Measurements from ENCODE around the gene PCK2. TPM values are rescaled to one million over a fixed set of nuclear protein-coding genes. Genes with fewer than 3 reads are reported as not detected.

PCK2 gene
- total and polyA plus RNA-seq, 4 donors: 3.9 to 7.0 (median 5.8) TPM

DNA sequence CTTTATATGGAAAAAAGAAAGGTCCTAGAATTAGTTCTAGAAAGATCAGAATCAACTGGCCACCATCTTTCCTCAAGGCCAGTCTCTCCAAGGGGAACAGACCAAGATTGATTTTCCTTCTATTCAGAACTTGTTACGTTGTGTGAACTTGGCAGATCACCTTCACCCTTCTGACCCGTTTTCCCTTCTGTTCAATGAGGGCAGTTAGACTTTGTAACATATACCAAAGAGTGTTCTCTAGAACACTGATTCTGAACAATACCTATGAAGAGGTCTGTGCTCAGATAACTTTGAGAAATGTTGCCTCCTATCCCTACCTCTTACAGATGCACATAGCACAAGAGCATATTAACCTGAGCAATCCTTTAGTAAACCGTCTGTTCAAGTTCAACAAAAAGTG, 10.6 kb upstream of the PCK2 start:
- Histone ChIP-seq H3K4me1 (ENCODE audit: control insufficient read depth, insufficient read depth, low read length) (peaks cover 32% of the 10 kb centered on the region), H3K27me3 (ENCODE audit: control insufficient read depth, insufficient read depth, low read length) (peaks cover 8% of the 10 kb centered on the region), H3K27ac (ENCODE audit: low read depth, low read length) (no peak overlapping the region), H3K9me3 (ENCODE audit: control insufficient read depth, insufficient read depth, low read length) (no peaks in the 10 kb centered on the region), H3K4me3 (ENCODE audit: low read depth, low read length) (no peak overlapping the region), H3K36me3 (ENCODE audit: control insufficient read depth, insufficient read depth, low read length) (no peaks in the 10 kb centered on the region)
- no peak for DNase-seq (ENCODE audit: low read depth in 4 of 6, low spot score in 6 of 6)
- 66% methylated on average over 2 of the region's 3 CpGs for WGBS (ENCODE audit: insufficient coverage)

DNA sequence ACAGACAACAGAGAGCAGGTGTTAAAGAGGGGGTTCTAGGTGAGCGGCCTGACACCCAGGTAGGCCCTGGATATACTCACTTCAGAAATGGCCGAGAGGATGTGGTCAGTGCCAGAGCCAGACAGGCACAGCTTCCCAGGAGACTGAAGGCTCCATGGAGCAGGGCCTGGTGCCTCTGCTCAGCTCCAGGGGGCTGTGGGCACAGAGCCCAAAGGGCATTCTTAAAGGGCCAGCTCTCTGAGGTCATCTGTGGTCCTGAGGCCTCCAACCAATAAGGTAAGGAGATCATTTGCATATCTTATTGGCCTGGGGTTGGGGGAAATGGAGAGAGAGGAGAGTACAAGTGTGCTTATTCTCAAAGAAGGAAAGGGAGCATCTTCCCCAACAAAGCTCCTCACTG, 9.7 kb upstream of the PCK2 start:
- H3K4me3 ChIP-seq (ENCODE audit: low read depth, low read length): no peak overlapping the region
- WGBS (ENCODE audit: insufficient coverage): 80% methylated on average over 2 of the region's 2 CpGs
- peaks cover 8% of the 10 kb centered on the region for H3K27me3 ChIP-seq (ENCODE audit: control insufficient read depth, insufficient read depth, low read length)
- H3K4me1 ChIP-seq (ENCODE audit: control insufficient read depth, insufficient read depth, low read length): peaks cover 29% of the 10 kb centered on the region
- no peaks in the 10 kb centered on the region for H3K36me3 ChIP-seq (ENCODE audit: control insufficient read depth, insufficient read depth, low read length)
- no peaks in the 10 kb centered on the region for H3K9me3 ChIP-seq (ENCODE audit: control insufficient read depth, insufficient read depth, low read length)
- H3K27ac ChIP-seq (ENCODE audit: low read depth, low read length): no peak overlapping the region
- no peak for DNase-seq (ENCODE audit: low read depth in 4 of 6, low spot score in 6 of 6)

DNA sequence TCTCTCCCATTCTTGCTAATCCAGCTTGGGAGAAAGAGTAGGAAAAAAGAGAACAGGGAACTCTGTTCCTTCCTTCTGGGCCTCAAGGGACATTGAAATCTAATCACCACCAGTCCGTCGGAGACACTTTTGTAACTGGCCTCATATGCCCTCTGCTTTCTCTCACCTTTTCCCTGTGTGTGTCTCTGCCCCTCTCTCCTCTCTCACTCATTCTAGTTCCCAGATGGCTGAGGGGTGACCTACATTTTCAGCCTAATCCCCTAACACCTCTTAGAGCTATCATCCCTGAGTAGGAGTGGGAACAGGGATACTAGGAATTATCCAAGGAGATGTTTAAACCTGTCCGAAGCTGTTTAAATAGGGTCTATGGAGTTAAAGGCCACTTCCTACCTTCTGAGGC, 8.9 kb upstream of the PCK2 start:
- H3K36me3 ChIP-seq (ENCODE audit: control insufficient read depth, insufficient read depth, low read length): no peaks in the 10 kb centered on the region
- H3K4me3 ChIP-seq (ENCODE audit: low read depth, low read length): no peak overlapping the region
- H3K4me1 ChIP-seq (ENCODE audit: control insufficient read depth, insufficient read depth, low read length): peaks cover 22% of the 10 kb centered on the region
- H3K9me3 ChIP-seq (ENCODE audit: control insufficient read depth, insufficient read depth, low read length): no peaks in the 10 kb centered on the region
- DNase-seq (ENCODE audit: low read depth in 4 of 6, low spot score in 6 of 6): no peak
- WGBS (ENCODE audit: insufficient coverage): 88% methylated on average over 2 of the region's 3 CpGs
- H3K27me3 ChIP-seq (ENCODE audit: control insufficient read depth, insufficient read depth, low read length): peaks cover 8% of the 10 kb centered on the region
- no peak overlapping the region for H3K27ac ChIP-seq (ENCODE audit: low read depth, low read length)

DNA sequence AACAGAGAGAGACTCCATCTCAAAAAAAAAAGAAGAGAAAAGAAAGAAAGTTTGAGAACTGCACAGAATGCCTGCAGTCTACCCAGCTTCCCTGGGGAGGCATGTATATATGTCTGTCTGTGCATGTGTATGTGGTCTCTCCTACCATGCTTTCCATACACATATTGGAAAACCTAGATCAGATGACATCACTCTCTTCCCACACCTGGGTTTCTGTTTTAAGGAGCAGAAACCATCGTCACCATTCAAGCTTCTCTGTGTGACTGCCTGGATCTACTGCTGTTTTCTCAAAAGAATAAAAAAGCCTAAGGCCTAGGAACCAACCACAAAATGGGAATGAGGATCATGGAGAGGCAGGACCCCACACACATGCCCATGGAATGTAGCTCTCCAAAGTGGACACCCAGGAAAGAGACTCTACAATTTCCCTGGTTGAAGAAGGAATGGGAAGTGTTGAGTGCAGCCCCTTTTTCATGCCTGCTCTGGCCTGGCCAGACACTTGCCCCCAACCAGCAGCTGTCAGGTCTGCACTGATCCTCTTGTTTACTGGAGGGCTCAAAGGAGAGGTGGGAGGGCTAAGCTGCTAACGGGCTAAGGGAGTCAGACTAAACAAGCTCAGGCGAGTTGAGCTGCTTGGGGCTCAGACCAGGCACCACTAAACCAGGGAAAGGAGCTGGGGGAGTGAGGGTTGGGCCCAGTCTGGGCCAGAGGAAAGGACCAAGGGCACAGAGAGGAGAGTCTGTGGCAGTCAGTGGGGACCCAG, 7.7 kb upstream of the PCK2 start:
- WGBS (ENCODE audit: insufficient coverage): 58% methylated on average over 2 of the region's 3 CpGs
- DNase-seq (ENCODE audit: low read depth in 4 of 6, low spot score in 6 of 6): no peak
- H3K27me3 ChIP-seq (ENCODE audit: control insufficient read depth, insufficient read depth, low read length): peaks cover 8% of the 10 kb centered on the region
- no peak overlapping the region for H3K4me3 ChIP-seq (ENCODE audit: low read depth, low read length)
- no peaks in the 10 kb centered on the region for H3K36me3 ChIP-seq (ENCODE audit: control insufficient read depth, insufficient read depth, low read length)
- H3K4me1 ChIP-seq (ENCODE audit: control insufficient read depth, insufficient read depth, low read length): peaks cover 15% of the 10 kb centered on the region
- no peaks in the 10 kb centered on the region for H3K9me3 ChIP-seq (ENCODE audit: control insufficient read depth, insufficient read depth, low read length)
- H3K27ac ChIP-seq (ENCODE audit: low read depth, low read length): no peak overlapping the region

DNA sequence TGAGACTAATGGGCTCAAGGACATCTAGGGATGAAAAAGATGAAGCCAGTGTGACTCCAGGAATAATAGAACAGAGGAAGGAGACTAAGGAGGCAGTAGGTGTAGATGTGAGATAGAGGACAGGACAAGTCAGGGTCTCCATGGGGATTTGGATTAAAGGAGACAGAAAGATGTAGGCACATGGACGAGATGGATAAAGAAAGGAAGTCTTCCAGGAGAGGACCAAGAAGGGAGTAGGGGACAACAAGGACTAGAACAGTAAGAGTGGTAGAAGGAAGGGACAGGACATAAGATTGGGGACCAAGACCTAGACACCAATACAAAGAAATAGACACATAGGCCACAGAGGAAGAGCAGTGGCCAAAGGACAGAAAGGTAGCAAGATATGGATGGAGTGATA, 7.1 kb upstream of the PCK2 start:
- Histone ChIP-seq H3K4me1 (ENCODE audit: control insufficient read depth, insufficient read depth, low read length) (peaks cover 9% of the 10 kb centered on the region), H3K4me3 (ENCODE audit: low read depth, low read length) (no peak overlapping the region), H3K27me3 (ENCODE audit: control insufficient read depth, insufficient read depth, low read length) (peaks cover 4% of the 10 kb centered on the region), H3K36me3 (ENCODE audit: control insufficient read depth, insufficient read depth, low read length) (no peaks in the 10 kb centered on the region), H3K27ac (ENCODE audit: low read depth, low read length) (no peak overlapping the region), H3K9me3 (ENCODE audit: control insufficient read depth, insufficient read depth, low read length) (no peaks in the 10 kb centered on the region)
- no peak for DNase-seq (ENCODE audit: low read depth in 4 of 6, low spot score in 6 of 6)
- WGBS (ENCODE audit: insufficient coverage): 86% methylated on average over 1 of the region's 1 CpG

DNA sequence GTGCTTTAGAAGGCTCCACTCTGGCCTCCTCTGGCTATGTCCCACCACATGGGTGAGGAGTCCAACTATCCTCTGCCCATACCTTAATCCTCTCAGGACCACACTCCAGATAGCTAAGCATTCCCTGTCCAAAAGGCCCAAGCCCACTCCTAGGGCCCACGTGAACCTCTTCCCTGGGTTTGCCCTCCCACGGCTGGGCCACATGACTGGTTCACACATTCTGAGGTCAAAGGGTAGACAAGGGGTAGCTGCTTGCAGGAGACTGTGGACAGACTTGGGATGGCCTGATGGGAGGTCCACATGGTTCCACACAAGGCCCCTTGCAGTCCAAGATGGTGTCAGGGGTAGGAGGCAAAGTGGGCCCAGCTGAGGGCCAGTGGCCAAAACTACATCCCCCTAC, 6.0 kb upstream of the PCK2 start:
- H3K36me3 ChIP-seq (ENCODE audit: control insufficient read depth, insufficient read depth, low read length): no peaks in the 10 kb centered on the region
- H3K9me3 ChIP-seq (ENCODE audit: control insufficient read depth, insufficient read depth, low read length): no peaks in the 10 kb centered on the region
- H3K27me3 ChIP-seq (ENCODE audit: control insufficient read depth, insufficient read depth, low read length): no peaks in the 10 kb centered on the region
- H3K4me3 ChIP-seq (ENCODE audit: low read depth, low read length): no peak overlapping the region
- peaks cover 5% of the 10 kb centered on the region for H3K4me1 ChIP-seq (ENCODE audit: control insufficient read depth, insufficient read depth, low read length)
- DNase-seq (ENCODE audit: low read depth in 4 of 6, low spot score in 6 of 6): no peak
- no CpG with 5 or more reads among the region's 2 CpGs for WGBS (ENCODE audit: insufficient coverage)
- no peak overlapping the region for H3K27ac ChIP-seq (ENCODE audit: low read depth, low read length)

DNA sequence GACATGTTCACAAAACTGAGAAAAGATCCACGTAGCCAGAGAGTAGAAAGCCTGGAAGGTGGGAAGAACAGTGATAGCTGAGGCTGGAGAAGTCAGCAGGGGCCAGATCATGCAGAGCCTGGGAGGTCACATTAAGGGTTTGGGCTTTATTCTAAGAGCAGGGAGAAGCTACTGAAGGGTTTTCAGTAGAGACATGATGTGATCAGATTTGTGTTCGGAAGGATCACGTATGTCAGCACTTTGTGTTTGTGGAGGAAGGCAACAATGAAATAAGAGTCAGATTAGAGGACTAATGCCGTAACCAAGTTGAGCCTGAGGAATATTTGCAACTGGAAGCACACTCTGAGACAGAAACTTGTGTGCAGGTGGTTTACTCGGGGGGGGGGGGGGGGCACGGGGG, 4.2 kb upstream of the PCK2 start:
- no peak overlapping the region for H3K4me3 ChIP-seq (ENCODE audit: low read depth, low read length)
- peaks cover 22% of the 10 kb centered on the region for H3K4me1 ChIP-seq (ENCODE audit: control insufficient read depth, insufficient read depth, low read length)
- no peaks in the 10 kb centered on the region for H3K36me3 ChIP-seq (ENCODE audit: control insufficient read depth, insufficient read depth, low read length)
- no peaks in the 10 kb centered on the region for H3K9me3 ChIP-seq (ENCODE audit: control insufficient read depth, insufficient read depth, low read length)
- WGBS (ENCODE audit: insufficient coverage): 89% methylated on average over 4 of the region's 6 CpGs
- no peak for DNase-seq (ENCODE audit: low read depth in 4 of 6, low spot score in 6 of 6)
- no peak overlapping the region for H3K27ac ChIP-seq (ENCODE audit: low read depth, low read length)
- H3K27me3 ChIP-seq (ENCODE audit: control insufficient read depth, insufficient read depth, low read length): no peaks in the 10 kb centered on the region

DNA sequence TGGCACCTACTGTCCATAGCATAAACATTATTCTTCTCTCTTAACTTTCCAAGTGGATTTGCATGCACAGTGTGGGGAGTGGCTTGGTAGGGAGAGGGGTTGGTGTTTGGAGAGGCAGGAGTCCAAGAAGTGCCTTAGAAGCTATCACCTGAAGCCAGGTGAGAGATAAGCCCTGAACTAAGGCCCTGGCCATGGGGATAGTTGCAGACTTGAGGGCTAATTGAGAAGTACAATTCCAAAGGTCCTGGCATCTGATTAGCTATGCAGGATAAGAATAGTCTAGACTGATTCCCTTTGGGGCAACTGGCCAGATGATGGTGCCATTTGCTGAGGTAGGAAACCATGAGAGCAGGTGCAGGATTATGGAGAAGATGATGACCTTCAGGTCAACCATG, 2.0 kb upstream of the PCK2 start:
- Histone ChIP-seq H3K9me3 (ENCODE audit: control insufficient read depth, insufficient read depth, low read length) (no peaks in the 10 kb centered on the region), H3K4me3 (ENCODE audit: low read depth, low read length) (no peak overlapping the region), H3K4me1 (ENCODE audit: control insufficient read depth, insufficient read depth, low read length) (peaks cover 31% of the 10 kb centered on the region), H3K27me3 (ENCODE audit: control insufficient read depth, insufficient read depth, low read length) (no peaks in the 10 kb centered on the region), H3K36me3 (ENCODE audit: control insufficient read depth, insufficient read depth, low read length) (no peaks in the 10 kb centered on the region), H3K27ac (ENCODE audit: low read depth, low read length) (no peak overlapping the region)
- DNase-seq (ENCODE audit: low read depth in 4 of 6, low spot score in 6 of 6): no peak

DNA sequence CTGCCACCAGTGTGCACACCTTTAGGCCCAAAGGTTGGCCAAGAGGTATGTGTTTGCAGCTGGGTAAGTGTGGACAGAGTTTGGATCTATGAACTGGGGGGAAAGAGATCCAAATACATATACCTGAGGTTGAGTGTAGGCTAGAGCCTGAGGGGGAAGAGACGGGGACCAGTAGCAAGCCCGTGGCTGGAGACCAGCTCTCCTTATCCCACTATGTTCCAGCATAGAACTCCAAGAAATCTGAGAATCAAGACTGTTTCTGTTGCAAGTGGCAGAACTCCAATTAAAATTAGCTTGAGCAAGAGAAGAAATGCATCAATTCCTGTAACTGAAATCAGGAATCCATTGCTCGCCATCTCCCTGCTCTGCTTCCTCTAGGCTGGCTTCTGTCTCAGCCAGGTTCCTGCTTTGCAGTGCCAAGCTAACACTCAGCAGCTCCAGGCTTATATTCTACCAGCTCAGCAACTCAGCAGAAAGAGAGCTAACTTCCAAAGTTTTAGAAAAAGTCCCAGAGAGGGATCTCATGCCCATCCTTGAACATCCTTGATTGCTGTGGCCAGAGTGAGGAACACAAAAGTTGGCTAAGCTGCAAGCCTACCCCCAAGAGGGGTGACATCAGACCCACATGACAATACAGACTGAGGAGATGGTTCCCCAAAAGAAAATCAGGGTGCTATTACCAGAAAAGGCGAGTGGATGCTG, 1.5 kb upstream of the PCK2 start:
- no peaks in the 10 kb centered on the region for H3K27me3 ChIP-seq (ENCODE audit: control insufficient read depth, insufficient read depth, low read length)
- no peaks in the 10 kb centered on the region for H3K9me3 ChIP-seq (ENCODE audit: control insufficient read depth, insufficient read depth, low read length)
- no peak overlapping the region for H3K4me3 ChIP-seq (ENCODE audit: low read depth, low read length)
- no peak overlapping the region for H3K27ac ChIP-seq (ENCODE audit: low read depth, low read length)
- H3K36me3 ChIP-seq (ENCODE audit: control insufficient read depth, insufficient read depth, low read length): no peaks in the 10 kb centered on the region
- 82% methylated on average over 2 of the region's 4 CpGs for WGBS (ENCODE audit: insufficient coverage)
- peak in 1 of 6 donors; percentile 70 for DNase-seq (ENCODE audit: low read depth in 4 of 6, low spot score in 6 of 6)
- peaks cover 31% of the 10 kb centered on the region for H3K4me1 ChIP-seq (ENCODE audit: control insufficient read depth, insufficient read depth, low read length)

All from spinal cord (tissue), 10 donors.